Activated CD8-positive, alpha-beta T cell treated with anti-CD3 and anti-CD28 coated beads for 36 hours (primary cell): ENCODE data around the gene SLX9. TPM values are rescaled to one million over a fixed set of nuclear protein-coding genes. Genes with fewer than 3 reads are reported as not detected.

Source experiments
- ATAC-seq: fragments of 200-7000 bp; cut with Tn5 transposase; one replicate; pipeline ENCODE4 v1.10.0; 2021; ENCODE audit warnings: mild to moderate bottlenecking, moderate library complexity
- CTCF ChIA-PET: fragments of 350-600 bp; sonication (Branson Sonifier 250); formaldehyde crosslinking; loops from one replicate; lab custom pipeline; 2021; ENCODE audit warnings: antibody characterized with exemption; lab: Charles Lee
- POLR2A ChIA-PET: fragments of 350-600 bp; sonication (Branson Sonifier 250); formaldehyde crosslinking; loops from one replicate; lab custom pipeline; 2021; ENCODE audit warnings: antibody characterized with exemption; lab: Charles Lee
- DNase-seq: peaks from one replicate; pipeline ENCODE4 v3.0.0-alpha.2; 2020
- H3K27ac Mint-ChIP-seq: one replicate; pipeline ENCODE4 v1.8.0; 2021; ENCODE audit warnings: mild to moderate bottlenecking, mixed read lengths
- H3K27me3 Mint-ChIP-seq: one replicate; pipeline ENCODE4 v1.8.0; 2021; ENCODE audit warnings: mixed read lengths
- H3K36me3 Mint-ChIP-seq: one replicate; pipeline ENCODE4 v1.8.0; 2021; ENCODE audit warnings: low read depth, mixed read lengths
- H3K4me1 Mint-ChIP-seq: one replicate; pipeline ENCODE4 v1.8.0; 2021; ENCODE audit warnings: low read depth, mixed read lengths
- H3K4me3 Mint-ChIP-seq: one replicate; pipeline ENCODE4 v1.8.0; 2021; ENCODE audit warnings: mild to moderate bottlenecking, moderate library complexity, mixed read lengths
- H3K9me3 Mint-ChIP-seq: one replicate; pipeline ENCODE4 v1.8.0; 2021; ENCODE audit warnings: mixed read lengths
- CTCF ChIP-seq: fragments of 200-600 bp; IDR thresholded peaks from one replicate; pipeline ENCODE4 v1.8.0; 2022; ENCODE audit warnings: antibody characterized with exemption, mild to moderate bottlenecking
- intact Hi-C: fragments of 100-400 bp; cut with micrococcal nuclease; formaldehyde crosslinking; loops from one replicate; pipeline ENCODE4 v1.10.0; 2022
- total RNA-seq, 2 experiments: library from RNA; stranded (reverse); gene quantifications; one replicate each; pipeline ENCODE4 v1.2.3, GENCODE V29; 2021

The SLX9 gene
- total RNA-seq: 10 to 100 TPM; 76.0 to 76.5 TPM

GRCh38 chr21:44939532-44940115 is at the start of gene SLX9:
Gene SLX9, plus strand, starts transcription at chr21:44940029. Its CDS starts 29 bp downstream, at chr21:44940058.
- Mint-ChIP-seq H3K36me3 (peaks cover 18% of the 10 kb centered on the region), H3K27ac (peak within 1 kb of the TSS; percentile 92), H3K4me3 (peak within 1 kb of the TSS; percentile 91), H3K27me3 (no peaks in the 10 kb centered on the region), H3K4me1 (peaks cover 43% of the 10 kb centered on the region), H3K9me3 (no peaks in the 10 kb centered on the region)
- intact Hi-C loops: no loop called here
- DNase-seq (peak; percentile 83), ATAC-seq (peak; percentile 96)
- ChIA-PET POLR2A (interaction anchor here (0.8 to 1.7 kb wide), 10 partner anchors 10 to 66 kb away, joined by 3 to 9 read pairs (median 5); partner anchors contain the start of gene PTTG1IP), CTCF (interaction anchor here (0.8 to 14.9 kb wide), 8 partner anchors 10 to 200 kb away, joined by 3 to 170 read pairs (median 4); no protein-coding TSS in a partner anchor)
- TF ChIP-seq CTCF: no peak

GRCh38 chr21:44890338-44890931 is 49.4 kb upstream of the SLX9 start:
- CTCF ChIA-PET: no interaction called here
- TF ChIP-seq CTCF: no peak
- ATAC-seq (no peak), DNase-seq (no peak)
- peaks cover 14% of the 10 kb centered on the region for H3K4me1 Mint-ChIP-seq
- H3K27ac Mint-ChIP-seq: no peak overlapping the region
- no peaks in the 10 kb centered on the region for H3K9me3 Mint-ChIP-seq
- POLR2A ChIA-PET: interaction anchor here (1.1 to 17.0 kb wide), 3 partner anchors 10 to 21 kb away, joined by 3 to 166 read pairs (median 4); partner anchors contain the start of gene PTTG1IP
- H3K4me3 Mint-ChIP-seq: no peak overlapping the region
- peaks cover 30% of the 10 kb centered on the region for H3K36me3 Mint-ChIP-seq
- H3K27me3 Mint-ChIP-seq: no peaks in the 10 kb centered on the region
- intact Hi-C loops: loop anchor here (5.0 kb wide), 1 partner anchor 37 kb away; no protein-coding TSS in a partner anchor

- H3K27me3 Mint-ChIP-seq: no peaks in the 10 kb centered on the region
- H3K36me3 Mint-ChIP-seq: peaks cover 32% of the 10 kb centered on the region
- ATAC-seq (no peak), DNase-seq (no peak)
- CTCF ChIA-PET: no interaction called here
- no peaks in the 10 kb centered on the region for H3K9me3 Mint-ChIP-seq
- peaks cover 14% of the 10 kb centered on the region for H3K4me1 Mint-ChIP-seq
- no peak overlapping the region for H3K4me3 Mint-ChIP-seq
- no peak overlapping the region for H3K27ac Mint-ChIP-seq
- no peak for TF ChIP-seq CTCF
- intact Hi-C loops: loop anchor here (5.0 kb wide), 1 partner anchor 36 kb away; no protein-coding TSS in a partner anchor
- POLR2A ChIA-PET: interaction anchor here (3.0 to 17.0 kb wide), 2 partner anchors 11 to 42 kb away, joined by 12 to 166 read pairs; partner anchors contain the start of gene PTTG1IP
These were observed 48.8 kb upstream of the SLX9 start for GRCh38 chr21:44890961-44891541.

GRCh38 chr21:44891631-44892031 is 48.2 kb upstream of the SLX9 start:
- no peaks in the 10 kb centered on the region for H3K9me3 Mint-ChIP-seq
- H3K36me3 Mint-ChIP-seq: peaks cover 30% of the 10 kb centered on the region
- no peak for TF ChIP-seq CTCF
- no peaks in the 10 kb centered on the region for H3K27me3 Mint-ChIP-seq
- no peak overlapping the region for H3K27ac Mint-ChIP-seq
- peaks cover 14% of the 10 kb centered on the region for H3K4me1 Mint-ChIP-seq
- ChIA-PET POLR2A (interaction anchor here (3.0 to 17.0 kb wide), 3 partner anchors 11 to 41 kb away, joined by 10 to 166 read pairs (median 12); partner anchors contain the start of genes ITGB2 and PTTG1IP), CTCF (interaction anchor here (0.8 to 7.3 kb wide), 3 partner anchors 16 to 56 kb away, joined by 3 to 83 read pairs (median 4); no protein-coding TSS in a partner anchor)
- DNase-seq: no peak
- ATAC-seq: no peak
- H3K4me3 Mint-ChIP-seq: no peak overlapping the region
- intact Hi-C loops: loop anchor here (5.0 kb wide), 1 partner anchor 36 kb away; no protein-coding TSS in a partner anchor
